ENCODE measurements around the gene LIMK2.
"Not testable (repeated sequence)": the region's sequence is repeated elsewhere in the genome, so short reads cannot be mapped to it uniquely, and the experiment has no call there.

The LIMK2 gene

GRCh38 chr22:31244943-31245451 is 32.9 kb downstream of the LIMK2 start:
- no peak for DNase-seq

GRCh38 chr22:31245998-31246397 is 33.9 kb downstream of the LIMK2 start:
- not testable (repeated sequence) for DNase-seq

DNA sequence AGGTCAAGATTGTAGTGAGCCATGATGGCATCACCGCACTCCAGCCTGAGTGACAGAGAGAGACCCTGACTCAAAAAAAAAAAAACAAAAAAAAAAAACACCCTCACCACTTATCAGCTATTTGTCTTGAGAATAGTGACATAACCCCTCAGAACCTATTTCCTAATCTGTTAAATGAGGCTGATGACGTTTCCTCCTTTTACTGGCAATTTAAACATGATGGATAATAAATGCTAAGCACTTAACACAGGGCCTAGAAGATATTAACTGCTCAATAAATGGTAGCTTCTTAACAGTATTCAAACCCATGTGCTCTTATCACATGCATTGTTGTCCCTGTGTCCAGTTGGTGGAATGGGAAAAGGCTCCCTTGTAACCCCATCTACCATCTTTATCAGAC is 34.6 kb downstream of the LIMK2 start:
- no peak for DNase-seq

DNA sequence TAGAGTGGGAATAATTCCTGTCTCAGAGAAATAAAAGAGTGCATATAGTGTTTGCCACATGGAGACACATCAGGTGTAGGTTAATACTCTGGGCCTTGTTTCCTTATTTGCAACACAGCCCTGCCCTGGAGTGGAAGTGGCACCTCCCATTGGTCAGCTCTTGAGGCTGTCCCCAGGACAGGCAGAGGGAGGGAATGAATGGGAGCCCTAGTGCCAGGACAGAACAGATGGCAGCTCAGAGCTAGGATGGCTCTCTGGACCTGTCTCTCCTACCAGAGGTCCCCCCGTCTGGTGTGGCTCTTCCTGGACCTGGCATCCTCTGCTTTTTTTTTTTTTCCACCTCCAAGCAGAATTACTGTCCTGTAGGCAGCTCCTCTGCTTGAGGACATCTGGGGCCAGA is 35.6 kb downstream of the LIMK2 start:
- DNase-seq, result no peak

- peak; percentile 38 for DNase-seq
These were observed 36.1 kb downstream of the LIMK2 start for GRCh38 chr22:31248138-31248745.

DNA sequence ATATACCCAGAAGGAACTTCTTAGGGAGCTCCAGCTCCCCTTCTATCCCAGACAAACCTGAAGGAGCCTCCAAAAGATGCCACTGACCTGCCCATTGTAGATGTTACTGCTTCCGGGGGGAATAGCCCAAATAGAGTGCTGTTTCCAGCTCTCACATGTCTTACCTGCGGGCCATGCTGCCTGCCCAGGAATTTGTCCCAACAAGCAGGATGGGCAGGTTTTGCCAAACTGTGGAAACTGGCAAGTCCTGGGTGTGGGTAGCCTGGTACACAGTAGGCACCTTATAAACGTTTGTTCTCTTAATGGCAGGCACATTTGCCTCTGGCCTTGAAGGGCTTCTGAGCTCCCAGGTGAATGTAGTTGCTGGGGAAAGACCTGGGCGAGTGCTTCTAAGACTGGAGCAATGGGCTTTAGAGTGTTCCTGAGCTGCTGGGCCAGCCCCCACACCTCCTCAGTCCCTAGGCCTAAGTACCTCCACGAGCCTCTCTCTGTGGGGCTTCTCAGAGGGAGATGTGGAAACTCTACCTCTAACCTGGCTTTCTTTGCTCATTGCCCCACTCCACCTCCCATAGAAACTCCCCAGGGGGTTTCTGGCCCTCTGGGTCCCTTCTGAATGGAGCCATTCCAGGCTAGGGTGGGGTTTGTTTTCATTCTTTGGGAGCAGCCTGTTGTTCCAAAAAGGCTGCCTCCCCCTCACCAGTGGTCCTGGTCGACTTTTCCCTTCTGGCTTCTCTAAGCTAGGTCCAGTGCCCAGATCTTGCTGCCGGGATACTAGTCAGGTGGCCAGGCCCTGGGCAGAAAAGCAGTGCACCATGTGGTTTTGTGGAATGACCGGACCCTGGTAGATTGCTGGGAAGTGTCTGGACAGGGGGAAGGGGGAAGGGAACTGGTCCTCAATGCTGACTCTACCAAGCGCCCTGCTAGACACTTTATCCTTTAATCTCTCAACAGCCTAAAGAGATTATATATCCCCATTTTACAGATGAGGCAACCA is 37.2 kb downstream of the LIMK2 start:
- DNase-seq, result no peak

DNA sequence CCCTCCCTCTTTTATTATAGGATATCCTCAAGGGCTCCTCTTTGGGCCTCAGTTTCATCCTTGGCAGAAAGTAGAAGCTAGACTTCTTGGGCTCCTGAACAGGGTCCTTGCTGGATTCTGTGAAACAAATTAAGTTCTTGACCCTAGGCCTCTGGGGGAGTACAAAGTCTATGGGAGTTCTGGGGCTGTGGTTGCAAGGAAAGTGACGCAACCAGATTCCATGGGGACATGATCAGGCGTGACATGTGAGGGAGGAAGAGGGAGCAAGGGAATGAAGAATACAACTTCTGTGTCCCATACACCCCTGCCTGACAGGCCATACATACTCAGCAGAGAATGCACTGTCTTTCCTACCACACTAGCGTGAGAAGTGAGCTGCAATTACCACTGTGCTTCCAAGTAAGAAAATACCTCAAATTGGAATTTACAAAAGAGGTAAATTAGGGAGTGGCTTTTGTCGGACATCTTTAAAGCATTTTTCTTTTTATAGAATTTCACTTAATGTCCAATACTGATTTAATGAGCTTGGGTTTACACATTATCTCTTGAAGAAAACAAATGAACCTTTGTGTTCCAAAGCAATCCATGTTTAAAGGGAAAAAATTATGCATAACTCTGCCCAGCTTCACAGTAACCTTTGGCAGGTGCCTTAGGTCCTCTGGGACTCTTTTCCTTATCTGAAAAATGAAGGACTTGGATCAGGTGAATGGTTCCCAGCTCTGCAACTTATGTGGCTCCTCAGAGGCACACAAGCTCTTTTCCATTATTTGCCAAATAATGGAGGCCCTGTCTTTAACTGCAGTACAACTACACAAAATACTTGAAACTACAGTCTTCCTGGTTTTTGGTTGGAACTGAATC is 38.9 kb downstream of the LIMK2 start:
- DNase-seq, result no peak

- DNase-seq, result no peak
These were observed 41.9 kb downstream of the LIMK2 start for GRCh38 chr22:31253949-31254348.

- no peak for DNase-seq
These were observed 47.8 kb downstream of the LIMK2 start for GRCh38 chr22:31259798-31260473.

GRCh38 chr22:31260474-31260856 is 48.4 kb downstream of the LIMK2 start:
- DNase-seq, result no peak

GRCh38 chr22:31262312-31263133 is 50.4 kb downstream of the LIMK2 start:
- no peak for DNase-seq

DNA sequence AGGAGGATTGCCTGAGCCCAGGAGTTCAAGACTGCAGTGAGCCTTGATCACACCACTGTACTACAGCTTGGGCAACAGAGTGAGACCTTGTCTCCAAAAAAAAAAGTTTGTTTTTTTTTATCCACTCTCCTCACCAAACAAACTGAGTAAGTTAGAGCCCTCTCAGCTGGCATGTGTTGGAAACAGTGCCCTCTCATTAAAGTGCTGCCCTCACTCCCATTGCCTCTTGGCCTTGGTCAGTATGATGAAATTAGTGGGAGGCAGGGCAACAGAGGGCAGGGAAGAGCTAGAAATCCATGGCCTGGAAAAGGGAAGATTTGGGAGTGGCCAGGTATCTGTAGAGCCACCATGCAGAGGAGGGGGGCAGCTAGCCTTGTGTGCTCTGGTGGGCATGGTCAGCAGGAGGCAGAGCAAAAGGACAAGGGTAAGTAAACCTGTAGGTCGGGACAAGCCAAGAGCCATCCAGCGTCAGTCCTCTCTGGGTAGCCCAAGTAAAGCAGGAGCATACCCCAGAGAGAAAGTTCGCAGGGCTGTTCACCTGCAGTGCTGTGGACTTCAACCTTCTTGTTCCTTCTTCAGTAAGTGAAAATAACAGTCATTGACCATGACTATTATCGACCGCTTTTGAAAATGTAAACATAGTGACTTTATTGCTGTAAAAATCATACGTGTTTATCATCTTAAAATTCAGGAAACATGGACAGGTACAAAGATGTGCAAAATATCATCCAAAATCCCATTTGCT is 52.0 kb downstream of the LIMK2 start:
- no peak for DNase-seq

DNA sequence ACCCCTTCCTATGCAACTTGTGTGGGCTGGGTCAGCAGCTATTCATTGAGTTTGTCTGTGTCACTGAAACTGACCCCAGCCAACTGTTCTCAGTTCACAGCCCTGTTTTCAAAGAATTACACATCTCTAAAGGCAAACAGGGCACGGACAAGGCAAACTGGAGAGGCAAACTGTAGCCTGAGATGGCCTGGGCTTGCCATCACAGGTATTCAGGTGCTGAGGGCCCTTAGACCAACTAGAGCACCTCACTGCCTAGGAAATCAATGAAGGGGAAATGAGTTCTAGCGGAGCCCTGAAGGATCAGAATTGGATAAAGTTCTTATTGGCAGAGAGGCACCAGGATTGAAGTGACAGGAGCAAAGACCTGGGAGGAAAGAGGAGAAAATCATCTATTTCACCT is 56.2 kb downstream of the LIMK2 start:
- no peak for DNase-seq

GRCh38 chr22:31269892-31270579 is 57.9 kb downstream of the LIMK2 start:
- DNase-seq, result no peak

- DNase-seq, result no peak
These were observed 58.9 kb downstream of the LIMK2 start for GRCh38 chr22:31271026-31271425.

DNA sequence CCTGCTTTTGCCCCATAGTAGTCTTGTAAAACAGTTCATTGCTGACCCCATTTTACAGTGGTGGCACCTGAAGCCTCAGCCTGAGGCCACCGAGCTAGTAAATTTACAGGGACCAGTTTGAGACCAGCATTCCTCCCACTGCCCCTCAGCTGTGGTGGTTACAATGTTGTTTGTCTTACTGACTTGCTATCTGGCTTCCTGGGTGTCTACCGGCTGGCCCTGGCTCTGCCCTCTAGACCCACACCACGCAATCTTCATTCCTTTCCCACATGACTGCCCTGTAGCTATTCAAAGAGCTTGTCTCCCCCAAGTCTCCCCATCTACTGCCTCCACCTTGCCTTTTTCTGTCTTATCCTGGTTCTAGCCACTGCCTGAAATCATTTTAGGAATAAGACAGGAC is 59.4 kb downstream of the LIMK2 start:
- no peak for DNase-seq

- peak; percentile 51 for DNase-seq
These were observed 60.7 kb downstream of the LIMK2 start for GRCh38 chr22:31272522-31273446.

DNA sequence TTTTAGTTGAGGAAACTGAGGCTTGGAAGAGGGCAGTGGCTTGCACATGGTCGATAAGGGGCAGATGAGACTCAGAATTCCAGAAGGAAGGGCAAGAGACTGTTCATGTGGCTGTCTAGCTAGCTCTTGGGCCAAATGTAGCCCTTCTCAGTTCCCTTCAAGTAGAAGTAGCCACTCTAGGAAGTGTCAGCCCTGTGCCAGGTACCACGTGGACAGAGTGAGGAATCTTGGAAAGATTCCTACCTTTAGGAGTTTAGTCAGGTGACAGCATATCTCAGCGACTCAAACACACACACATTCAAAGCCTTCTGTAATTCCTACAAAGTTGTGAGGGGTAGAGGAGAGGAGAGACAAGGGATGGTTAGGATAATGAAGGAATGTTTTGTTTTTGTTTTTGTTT is 61.9 kb downstream of the LIMK2 start:
- DNase-seq, result no peak

DNA sequence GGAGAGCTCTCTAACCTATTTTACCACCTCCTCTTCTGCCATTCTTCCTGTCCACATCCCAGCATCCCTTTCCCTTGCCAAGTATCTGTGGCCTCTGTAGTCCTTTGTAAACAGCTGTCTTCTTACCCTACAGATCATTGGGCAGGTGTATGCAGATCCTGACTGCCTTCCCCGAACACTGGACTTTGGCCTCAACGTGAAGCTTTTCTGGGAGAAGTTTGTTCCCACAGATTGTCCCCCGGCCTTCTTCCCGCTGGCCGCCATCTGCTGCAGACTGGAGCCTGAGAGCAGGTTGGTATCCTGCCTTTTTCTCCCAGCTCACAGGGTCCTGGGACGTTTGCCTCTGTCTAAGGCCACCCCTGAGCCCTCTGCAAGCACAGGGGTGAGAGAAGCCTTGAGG is 62.9 kb downstream of the LIMK2 start:
- DNase-seq, result no peak
